ENCODE data around the gene CDC42BPB. TPM values are rescaled to one million over a fixed set of nuclear protein-coding genes. Genes with fewer than 3 reads are reported as not detected.

Gene CDC42BPB
- total and polyA plus RNA-seq, 2 donors from 2014 or later = 22.5 to 127 TPM

DNA sequence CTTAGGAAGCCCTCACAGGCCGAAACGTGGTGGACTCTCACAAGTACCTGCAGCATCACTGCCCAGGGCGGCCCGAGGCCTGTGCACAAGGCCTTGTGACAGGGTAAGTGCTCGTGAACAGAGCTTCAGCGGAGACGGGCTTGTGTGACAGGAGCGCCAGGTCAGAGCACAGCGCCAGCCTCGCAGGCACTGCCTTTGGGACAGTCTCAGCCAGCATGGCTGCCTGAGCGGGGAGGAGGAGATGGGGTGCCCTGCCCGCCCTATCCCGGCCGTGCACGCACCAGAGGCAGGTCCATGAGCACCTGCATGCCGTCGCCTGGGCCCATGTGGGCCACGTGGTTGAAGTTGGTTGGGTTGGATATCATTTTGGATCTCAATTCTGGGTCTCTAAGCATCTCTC is 118.0 kb downstream of the CDC42BPB start:
- DNase-seq (peak in 1 of 5 donors; percentile 56), FAIRE-seq (no peak)
- H3K9ac ChIP-seq (ENCODE audit: low read length in 3 of 3) = no peak overlapping the region
- no peak overlapping the region for H3K27ac ChIP-seq (ENCODE audit: low read depth in 2 of 2, low read length in 2 of 2)
- intact Hi-C loops (cut with DNase I) = no loop called here
- no peaks in the 10 kb centered on the region for H3K9me3 ChIP-seq (ENCODE audit: control insufficient read depth in 2 of 3, insufficient read depth in 1 of 3, low read length in 3 of 3)
- H3K4me3 ChIP-seq (ENCODE audit: low read length in 3 of 3) = no peak overlapping the region
- TF ChIP-seq, protein P1, sequence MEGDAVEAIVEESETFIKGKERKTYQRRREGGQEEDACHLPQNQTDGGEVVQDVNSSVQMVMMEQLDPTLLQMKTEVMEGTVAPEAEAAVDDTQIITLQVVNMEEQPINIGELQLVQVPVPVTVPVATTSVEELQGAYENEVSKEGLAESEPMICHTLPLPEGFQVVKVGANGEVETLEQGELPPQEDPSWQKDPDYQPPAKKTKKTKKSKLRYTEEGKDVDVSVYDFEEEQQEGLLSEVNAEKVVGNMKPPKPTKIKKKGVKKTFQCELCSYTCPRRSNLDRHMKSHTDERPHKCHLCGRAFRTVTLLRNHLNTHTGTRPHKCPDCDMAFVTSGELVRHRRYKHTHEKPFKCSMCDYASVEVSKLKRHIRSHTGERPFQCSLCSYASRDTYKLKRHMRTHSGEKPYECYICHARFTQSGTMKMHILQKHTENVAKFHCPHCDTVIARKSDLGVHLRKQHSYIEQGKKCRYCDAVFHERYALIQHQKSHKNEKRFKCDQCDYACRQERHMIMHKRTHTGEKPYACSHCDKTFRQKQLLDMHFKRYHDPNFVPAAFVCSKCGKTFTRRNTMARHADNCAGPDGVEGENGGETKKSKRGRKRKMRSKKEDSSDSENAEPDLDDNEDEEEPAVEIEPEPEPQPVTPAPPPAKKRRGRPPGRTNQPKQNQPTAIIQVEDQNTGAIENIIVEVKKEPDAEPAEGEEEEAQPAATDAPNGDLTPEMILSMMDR (IDR thresholded peaks at IDR 0.05; ENCODE audit: borderline replicate concordance, extremely low read depth, insufficient read depth) = no peak
- H3K4me1 ChIP-seq (ENCODE audit: control insufficient read depth in 2 of 3, insufficient read depth in 2 of 3, low read depth in 1 of 3, low read length in 3 of 3) = no peaks in the 10 kb centered on the region
- peaks cover 0 to 32% (median 15%) of the 10 kb centered on the region in 3 donors for H3K36me3 ChIP-seq (ENCODE audit: control insufficient read depth in 2 of 3, insufficient read depth in 3 of 3, low read length in 3 of 3)
- H3K27me3 ChIP-seq (ENCODE audit: control insufficient read depth, insufficient read depth, low read length) = no peaks in the 10 kb centered on the region

DNA sequence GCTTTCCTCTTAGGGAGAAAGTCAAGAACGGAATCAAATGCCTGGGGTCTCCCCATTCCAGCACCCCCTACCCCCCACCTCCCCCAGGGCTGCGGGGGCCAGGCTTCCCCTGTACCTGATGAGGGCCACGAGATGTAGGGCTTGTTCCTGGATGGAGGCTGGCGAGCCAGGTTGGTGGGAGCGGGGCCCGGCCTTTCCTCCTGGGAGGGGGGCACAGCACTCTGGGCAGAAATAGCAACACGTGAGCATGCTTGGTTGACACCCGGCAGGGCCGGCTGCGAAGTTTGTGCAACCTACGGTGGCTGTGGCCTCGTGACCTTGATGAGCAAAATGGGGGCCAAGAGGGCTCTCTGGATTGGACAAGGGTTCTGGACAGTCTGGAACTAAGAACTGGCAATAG is 119.2 kb downstream of the CDC42BPB start:
- no peaks in the 10 kb centered on the region for H3K4me1 ChIP-seq (ENCODE audit: control insufficient read depth in 2 of 3, insufficient read depth in 2 of 3, low read depth in 1 of 3, low read length in 3 of 3)
- H3K4me3 ChIP-seq (ENCODE audit: low read length in 3 of 3) = no peak overlapping the region
- intact Hi-C loops (cut with DNase I) = no loop called here
- no peak overlapping the region for H3K9ac ChIP-seq (ENCODE audit: low read length in 3 of 3)
- FAIRE-seq (no peak), DNase-seq (peak in 1 of 5 donors; percentile 59)
- no peak overlapping the region for H3K27ac ChIP-seq (ENCODE audit: low read depth in 2 of 2, low read length in 2 of 2)
- H3K9me3 ChIP-seq (ENCODE audit: control insufficient read depth in 2 of 3, insufficient read depth in 1 of 3, low read length in 3 of 3) = no peaks in the 10 kb centered on the region
- no peaks in the 10 kb centered on the region for H3K27me3 ChIP-seq (ENCODE audit: control insufficient read depth, insufficient read depth, low read length)
- peaks cover 0 to 30% (median 12%) of the 10 kb centered on the region in 3 donors for H3K36me3 ChIP-seq (ENCODE audit: control insufficient read depth in 2 of 3, insufficient read depth in 3 of 3, low read length in 3 of 3)
- TF ChIP-seq, protein P1 (IDR thresholded peaks at IDR 0.05; ENCODE audit: borderline replicate concordance, extremely low read depth, insufficient read depth) = no peak

DNA sequence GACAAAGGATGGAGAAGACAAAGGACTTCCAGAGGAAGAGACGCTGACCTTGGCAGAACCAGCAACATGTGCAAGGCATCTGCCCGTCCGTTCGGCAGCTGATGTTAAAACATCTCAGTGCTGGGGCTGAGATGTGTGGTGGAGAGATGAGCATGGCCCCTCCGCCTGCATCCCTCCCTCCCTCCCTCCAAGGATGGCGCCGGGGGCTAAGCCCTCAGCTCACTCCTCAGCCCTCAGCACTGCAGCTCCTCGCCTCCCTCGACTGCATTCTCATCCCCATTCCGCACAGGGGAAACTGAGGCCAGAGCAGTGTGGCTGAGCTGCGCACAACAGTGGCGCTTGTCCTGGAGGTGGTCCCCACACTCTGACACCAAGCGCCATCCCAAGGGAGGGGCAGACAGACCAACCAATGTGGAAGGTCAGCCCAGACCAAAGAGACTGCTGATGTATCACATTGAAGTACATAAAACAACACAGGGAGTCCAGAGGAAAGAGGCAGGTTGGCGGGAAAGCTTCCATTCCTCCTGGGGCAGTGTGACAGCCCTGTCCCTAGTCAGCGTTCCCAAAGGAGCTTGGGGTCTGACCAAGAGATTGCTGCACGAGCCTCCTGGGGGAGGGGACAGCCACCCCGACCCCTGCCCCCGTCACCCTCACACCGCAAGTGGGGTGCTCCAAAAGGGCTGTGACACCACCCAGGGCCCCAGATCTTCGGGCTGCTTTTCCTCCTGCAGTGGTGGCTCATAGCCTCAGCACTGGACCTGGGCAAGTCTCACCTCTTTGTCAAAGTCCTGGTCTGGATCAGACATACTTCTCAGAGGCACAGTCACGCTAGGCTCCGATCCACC is 119.8 kb downstream of the CDC42BPB start:
- Histone ChIP-seq H3K4me3 (ENCODE audit: low read length in 3 of 3) (no peak overlapping the region), H3K27ac (ENCODE audit: low read depth in 2 of 2, low read length in 2 of 2) (no peak overlapping the region), H3K4me1 (ENCODE audit: control insufficient read depth in 2 of 3, insufficient read depth in 2 of 3, low read depth in 1 of 3, low read length in 3 of 3) (no peaks in the 10 kb centered on the region), H3K36me3 (ENCODE audit: control insufficient read depth in 2 of 3, insufficient read depth in 3 of 3, low read length in 3 of 3) (peaks cover 0 to 32% (median 12%) of the 10 kb centered on the region in 3 donors), H3K27me3 (ENCODE audit: control insufficient read depth, insufficient read depth, low read length) (no peaks in the 10 kb centered on the region), H3K9me3 (ENCODE audit: control insufficient read depth in 2 of 3, insufficient read depth in 1 of 3, low read length in 3 of 3) (no peaks in the 10 kb centered on the region), H3K9ac (ENCODE audit: low read length in 3 of 3) (no peak overlapping the region)
- intact Hi-C loops (cut with DNase I) = no loop called here
- TF ChIP-seq, protein P1 (IDR thresholded peaks at IDR 0.05; ENCODE audit: borderline replicate concordance, extremely low read depth, insufficient read depth) = no peak
- DNase-seq (peak in 1 of 5 donors; percentile 68), FAIRE-seq (no peak)
